ENCODE measurements around the gene PLA2G2D. TPM values are rescaled to one million over a fixed set of nuclear protein-coding genes. Genes with fewer than 3 reads are reported as not detected.
"Not testable (repeated sequence)": the region's sequence is repeated elsewhere in the genome, so short reads cannot be mapped to it uniquely, and the experiment has no call there.

The PLA2G2D gene
- polyA plus RNA-seq, 3 donors: 0.04 TPM; not detected in 2

DNA sequence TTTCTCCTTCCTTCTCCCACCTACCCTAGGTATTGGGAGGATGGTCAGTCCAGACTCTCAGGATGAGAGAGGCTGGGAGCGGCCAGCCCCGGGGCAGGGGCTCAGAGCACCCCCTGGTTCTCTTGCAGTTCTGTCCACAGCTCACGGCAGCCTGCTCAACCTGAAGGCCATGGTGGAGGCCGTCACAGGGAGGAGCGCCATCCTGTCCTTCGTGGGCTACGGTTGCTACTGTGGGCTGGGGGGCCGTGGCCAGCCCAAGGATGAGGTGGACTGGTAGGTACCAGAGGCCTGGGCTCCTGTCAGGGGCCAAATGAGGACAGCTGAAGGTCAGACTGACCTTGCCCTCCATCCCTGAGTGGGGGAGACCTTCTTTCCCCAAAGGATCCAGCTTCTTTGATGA is 24.0 kb upstream of the PLA2G2D start:
- DNase-seq: no peak

GRCh38 chr1:20142001-20142710 is 22.8 kb upstream of the PLA2G2D start:
- no peak for DNase-seq

- DNase-seq: no peak
Measured at GRCh38 chr1:20141466-20141865, 22.1 kb upstream of the PLA2G2D start.

- no peak for DNase-seq
Measured at GRCh38 chr1:20141001-20141400, 21.7 kb upstream of the PLA2G2D start.

DNA sequence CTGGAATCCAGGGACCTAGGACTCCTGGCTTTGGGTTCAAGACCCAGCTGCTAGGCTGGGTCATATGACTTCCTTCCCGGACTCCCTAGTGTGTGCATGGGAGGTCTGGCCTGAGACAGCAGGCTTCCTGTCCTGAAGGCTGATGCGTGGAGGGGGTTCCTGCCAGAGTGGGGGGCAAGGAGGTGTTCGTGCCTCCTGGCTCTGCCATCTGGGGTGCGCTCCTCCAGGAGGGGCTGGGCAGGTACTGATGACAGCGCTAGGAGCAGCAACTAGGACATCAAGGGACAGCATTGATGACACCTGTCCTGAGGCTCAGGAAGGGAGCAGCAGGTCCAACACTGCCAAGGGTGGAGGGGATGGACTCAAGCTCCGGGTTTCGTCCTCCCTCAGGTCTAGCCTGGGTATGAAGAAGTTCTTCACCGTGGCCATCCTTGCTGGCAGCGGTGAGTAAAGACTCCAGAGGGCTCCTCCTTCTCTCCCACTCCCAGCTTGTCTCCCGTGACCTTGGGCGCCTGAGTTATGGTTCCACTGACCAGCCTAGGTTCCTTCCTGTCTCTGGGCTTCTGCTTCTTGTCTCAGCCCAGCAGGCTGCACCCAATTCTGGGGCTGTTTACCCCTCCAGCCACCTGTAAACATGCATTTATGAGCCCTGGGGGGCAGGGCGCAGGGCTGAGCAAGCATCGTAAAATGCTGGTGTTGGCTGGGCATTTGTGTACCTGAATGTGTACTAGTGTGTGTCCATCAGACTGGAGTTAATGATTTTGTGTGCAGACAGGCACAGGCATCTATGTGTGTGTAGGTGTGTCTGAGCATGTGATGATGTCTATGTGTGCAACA is 20.7 kb upstream of the PLA2G2D start:
- no peak for DNase-seq

- no peak for DNase-seq
Measured at GRCh38 chr1:20138961-20139550, 19.7 kb upstream of the PLA2G2D start, which contains the start of gene PLA2G2F. Gene PLA2G2F, plus strand, starts transcription at chr1:20139323. Its CDS starts 105 bp downstream, at chr1:20139428.

GRCh38 chr1:20138346-20138745 is 19.0 kb upstream of the PLA2G2D start:
- DNase-seq: no peak

DNA sequence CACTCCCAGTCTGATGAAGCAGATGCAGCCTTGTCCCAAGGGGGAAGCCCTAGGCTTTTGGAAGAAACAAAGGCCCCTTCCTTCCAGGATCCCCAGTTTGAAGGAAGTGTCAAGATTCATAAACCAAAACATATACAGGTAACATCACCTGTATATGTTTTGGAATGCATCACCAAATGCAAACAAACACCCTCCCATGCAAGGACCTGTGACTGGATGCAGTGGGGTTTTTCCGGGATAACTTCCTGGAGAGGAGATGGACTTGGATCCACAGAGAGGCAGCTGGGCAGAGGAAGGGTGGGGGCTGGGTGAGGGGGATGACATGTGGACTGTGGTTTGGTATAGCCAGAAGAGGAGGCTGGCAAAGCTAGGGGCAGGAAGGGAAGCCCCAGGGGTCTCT is 18.3 kb upstream of the PLA2G2D start:
- no peak for DNase-seq

DNA sequence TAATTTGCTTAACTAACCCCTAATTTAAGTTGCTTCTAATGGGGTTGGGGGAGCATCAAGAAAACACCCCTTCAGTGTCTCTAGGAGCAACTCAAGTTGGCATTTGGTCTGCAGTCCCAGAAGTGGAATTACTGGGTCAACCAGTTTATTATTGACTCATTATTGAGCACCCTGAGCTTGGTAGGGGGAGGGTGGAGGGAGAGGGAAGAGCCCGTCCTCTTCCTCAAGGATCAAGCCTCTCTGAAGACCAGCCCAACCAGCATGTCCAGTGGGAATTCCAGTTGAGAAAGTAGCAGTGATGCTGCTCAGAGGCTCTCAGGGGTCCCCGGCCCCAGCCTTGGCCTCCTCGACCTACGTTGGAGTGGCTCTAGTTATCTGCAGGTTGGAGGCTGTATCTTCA is 17.7 kb upstream of the PLA2G2D start:
- DNase-seq: no peak

DNA sequence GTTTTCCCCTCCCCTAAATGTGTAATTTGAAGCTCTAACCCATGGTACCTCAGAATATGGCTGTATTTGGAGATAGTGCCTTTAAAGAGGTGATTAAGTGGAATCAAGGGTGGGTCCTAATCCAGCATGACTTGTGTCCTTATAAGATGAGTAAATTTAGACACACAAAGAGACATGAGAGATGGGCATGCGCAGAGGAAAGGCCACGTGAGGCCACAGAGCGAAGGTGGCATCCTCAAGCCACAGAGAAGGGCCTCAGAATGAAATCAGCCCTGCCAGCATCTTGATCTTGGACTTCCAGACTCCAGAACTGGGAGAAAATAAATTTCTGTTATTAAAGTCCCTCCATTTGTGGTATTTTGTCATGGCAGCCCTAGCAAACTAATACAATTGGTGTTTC is 16.9 kb upstream of the PLA2G2D start:
- DNase-seq: no peak

- no peak for DNase-seq
Measured at GRCh38 chr1:20134995-20135394, 15.7 kb upstream of the PLA2G2D start.

DNA sequence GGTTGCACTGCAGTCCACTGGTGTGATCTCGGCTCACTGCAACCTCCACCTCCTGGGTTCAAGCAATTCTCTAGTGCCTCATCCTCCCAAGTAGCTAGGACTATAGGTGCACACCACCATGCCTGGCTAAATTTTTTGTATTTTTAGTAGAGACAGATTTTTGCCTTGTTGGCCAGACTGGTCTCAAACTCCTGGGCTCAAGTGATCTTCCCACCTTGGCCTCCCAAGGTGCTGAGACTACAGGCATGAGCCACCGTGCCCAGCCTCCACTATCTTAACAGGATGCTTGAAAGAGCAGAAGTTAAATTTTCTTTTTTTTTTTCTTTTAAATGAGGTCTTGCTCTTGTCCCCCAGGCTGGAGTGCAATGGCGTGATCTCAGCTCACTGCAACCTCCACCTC is 11.2 kb upstream of the PLA2G2D start:
- not testable (repeated sequence) for DNase-seq

DNA sequence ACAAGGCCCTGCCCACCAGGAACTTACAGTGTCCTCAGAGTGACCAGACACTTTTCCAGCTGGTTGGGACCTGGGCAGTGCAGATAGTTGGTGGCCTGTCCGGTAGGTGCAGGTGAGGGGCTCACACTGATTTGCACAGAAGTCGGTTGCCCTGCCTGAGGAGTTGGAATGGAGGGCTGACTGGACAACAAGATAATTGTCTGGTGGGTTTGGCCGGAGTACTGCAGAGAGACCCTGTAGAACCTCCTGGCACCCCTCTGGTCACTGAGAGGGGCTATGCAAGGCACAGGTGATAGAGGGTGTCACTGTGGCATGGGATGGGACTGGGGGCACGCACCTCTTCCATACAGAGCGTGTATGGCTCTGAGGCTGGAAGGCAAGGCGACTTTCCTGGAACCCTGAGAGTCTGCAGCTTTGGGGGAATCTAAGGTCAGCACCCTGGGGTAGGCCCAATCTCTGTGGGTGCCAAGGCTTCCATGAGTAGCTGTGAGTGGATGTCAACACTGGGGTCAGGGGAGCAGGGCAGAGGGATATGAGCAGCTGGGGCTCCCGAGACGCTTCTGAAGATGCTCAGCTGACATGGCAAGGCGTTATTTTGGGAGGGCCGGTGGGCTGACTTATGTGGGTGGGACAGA is 7.6 kb upstream of the PLA2G2D start:
- DNase-seq: no peak

- no peak for DNase-seq
Measured at GRCh38 chr1:20126041-20126805, 6.9 kb upstream of the PLA2G2D start.

- DNase-seq: no peak
Measured at GRCh38 chr1:20125100-20125499, 5.8 kb upstream of the PLA2G2D start.

DNA sequence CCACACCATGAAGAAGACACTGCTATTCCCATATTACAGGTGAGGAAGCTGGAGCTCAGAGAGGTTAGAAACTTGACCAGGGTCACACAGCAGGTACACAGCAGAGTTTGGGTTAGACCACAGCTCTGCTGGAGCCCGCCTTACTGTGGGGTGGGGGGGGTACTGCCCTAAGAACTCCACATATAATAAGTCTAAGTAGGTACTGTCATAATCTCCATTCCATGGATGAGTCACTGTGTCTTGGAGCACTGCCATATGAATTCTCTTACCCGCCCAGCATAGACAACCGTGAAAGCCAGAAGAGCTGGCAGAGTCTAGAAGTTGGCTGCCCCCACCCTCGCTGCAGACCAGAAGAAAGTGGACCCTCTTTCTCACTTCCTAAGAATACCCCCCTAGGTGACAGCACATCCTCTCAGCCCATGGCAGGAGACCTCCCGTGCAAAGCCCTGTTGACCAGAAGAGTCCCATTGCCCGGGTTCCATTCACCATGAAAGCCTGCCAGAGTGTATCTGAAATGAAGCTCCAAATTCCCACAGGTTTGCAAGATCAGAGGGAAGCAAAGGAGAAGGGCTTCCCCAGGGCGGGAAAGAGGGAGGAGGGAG is 5.2 kb upstream of the PLA2G2D start:
- no peak for DNase-seq

DNA sequence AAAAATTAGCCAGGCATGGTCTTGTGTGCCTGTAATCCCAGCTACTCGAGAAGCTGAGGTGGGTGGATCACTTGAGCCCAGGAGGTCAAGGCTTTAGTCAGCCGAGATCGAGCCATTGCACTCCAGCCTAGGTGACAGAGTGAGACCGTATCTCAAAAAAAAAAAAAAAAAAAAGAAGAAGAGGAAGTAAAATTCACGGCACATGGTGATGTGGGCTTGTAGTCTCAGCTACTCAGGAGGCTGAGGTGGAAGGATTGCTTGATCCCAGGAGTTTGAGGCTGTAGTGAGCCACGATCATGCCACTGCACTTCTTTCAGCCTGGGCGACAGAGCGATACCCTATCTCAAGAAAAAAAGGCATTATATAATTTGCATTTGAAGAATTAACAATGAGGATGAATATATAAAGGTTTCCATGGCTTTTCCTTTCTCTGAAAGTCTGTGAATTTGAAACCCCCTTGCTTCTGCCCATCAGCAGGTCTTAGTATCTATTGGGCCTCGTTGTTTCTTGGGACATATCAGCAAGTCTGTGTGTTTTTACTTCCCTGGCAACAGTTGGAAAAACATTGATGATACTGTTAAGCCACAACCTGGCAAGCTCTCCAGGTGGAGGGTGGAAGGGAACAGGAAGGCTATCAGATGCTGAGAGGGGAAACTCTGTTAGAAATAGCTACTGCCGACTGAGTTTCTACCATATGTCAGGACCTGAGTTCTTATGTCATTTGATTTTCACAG is 4.6 kb upstream of the PLA2G2D start:
- no peak for DNase-seq

DNA sequence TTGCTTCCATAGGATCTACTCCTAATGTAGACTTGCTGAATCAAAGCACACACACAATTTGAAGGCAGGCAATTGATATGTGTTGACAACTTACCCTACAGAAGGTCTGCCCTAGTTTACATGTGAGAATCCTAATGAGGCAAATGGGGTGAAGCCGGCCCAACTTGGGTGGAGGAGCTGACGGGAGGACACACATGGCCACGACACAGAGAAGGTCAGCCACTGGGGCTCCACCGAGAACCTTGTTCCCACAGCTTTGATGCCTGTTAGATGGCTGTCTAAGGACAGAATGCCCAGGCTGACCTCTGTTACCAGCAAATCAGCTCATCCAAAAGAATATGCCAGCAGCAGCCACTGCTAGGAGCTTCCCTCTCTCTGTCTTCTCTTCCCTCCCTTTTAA is 1.5 kb upstream of the PLA2G2D start:
- DNase-seq: no peak

DNA sequence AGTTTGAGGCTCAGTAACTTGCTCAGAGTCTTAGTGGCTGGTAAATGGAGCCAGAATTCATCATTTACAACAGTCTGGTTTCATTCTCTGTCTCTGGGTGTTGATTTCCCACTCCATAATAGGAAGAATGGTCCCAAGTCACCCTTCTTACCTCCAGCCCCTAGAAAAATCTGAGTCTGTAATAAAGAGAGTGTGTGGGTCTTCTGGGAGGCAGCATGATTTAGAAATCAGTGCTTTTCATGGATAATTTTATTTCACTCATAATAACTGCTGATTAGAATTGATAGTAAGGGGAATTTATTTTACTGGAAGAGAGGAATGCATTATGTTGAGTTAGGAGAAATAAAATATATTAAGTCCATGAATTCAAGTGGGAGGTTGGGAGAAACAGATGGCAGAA is 2.1 kb downstream of the PLA2G2D start:
- DNase-seq: no peak

- no peak for DNase-seq
Measured at GRCh38 chr1:20115916-20116315, 3.4 kb downstream of the PLA2G2D start.

DNA sequence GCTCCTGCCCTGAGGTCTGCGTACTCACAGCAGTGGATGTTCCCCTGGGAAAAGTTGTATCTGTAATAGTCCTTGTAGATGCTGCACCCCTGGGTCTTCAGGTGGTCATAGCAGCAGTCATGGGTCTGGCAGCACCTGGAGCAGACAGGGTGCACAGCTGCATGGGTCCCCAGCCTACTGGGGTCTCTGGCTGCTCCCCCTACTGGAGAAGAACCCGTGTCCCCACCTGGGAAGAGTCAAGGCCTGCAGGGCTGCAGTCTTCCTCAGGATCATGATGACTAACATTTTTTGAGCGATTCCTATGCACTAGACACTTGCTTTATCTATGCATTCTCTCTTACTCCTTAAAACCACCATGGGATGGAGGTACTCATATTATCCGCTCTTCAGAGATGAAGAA is 3.9 kb downstream of the PLA2G2D start:
- DNase-seq: no peak
